Activated T-cell treated with anti-CD3 and anti-CD28 coated beads, Interleukin-2, amount 50 U/mL, for 48 hours (primary cell): ENCODE measurements around the gene RLN3.
A peak's percentile ranks its signal among the peaks of the same experiment; 100 is the strongest.
"Not testable (repeated sequence)": the region's sequence is repeated elsewhere in the genome, so short reads cannot be mapped to it uniquely, and the experiment has no call there.

Experiments used
- DNase-seq, 2 experiments: peaks; one replicate each; pipeline ENCODE4 v3.0.0-alpha.2; 2020

The RLN3 gene

DNA sequence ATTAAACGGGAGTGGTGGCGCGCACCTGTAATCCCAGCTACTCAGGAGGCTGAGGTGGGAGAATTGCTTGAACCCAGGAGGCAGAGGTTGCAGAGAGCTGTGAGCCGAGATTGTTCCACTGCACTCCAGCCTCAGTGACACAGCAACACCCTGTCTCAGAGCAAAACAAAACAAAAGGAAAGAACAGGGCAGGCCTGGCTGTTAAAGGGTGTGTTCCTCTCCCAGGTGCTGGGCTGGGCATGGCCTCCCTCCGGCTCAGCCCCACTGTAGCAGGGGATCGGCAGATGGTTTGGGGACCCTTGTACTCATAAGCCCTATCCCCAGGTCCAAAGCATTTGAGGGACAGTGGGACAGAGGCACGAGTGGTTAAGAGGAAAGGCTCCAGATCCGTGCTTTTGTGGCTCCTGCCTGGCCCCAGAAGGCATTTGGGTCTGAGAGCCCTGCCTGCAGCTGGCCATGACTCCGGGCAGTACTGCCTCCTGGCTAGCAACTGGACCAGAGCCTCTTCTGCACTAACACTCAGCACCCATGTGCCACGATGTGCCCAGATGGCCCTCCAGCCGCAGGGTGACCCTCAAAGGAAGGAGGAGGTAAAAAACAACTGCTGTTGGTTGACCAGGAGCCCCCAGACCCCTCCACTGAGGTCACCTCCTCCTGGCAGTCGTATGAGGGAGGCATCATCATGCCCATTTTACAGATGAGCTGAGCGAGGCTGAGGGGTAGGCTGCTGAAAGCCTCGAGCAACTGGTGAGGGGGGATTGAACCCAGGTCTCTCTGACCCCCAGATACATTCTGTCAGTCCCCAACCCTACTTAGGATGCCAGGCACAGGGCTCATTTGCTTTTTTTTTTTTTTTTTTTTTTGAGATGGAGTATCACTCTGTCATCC, 31.8 kb upstream of the RLN3 start:
- no peak for DNase-seq

DNA sequence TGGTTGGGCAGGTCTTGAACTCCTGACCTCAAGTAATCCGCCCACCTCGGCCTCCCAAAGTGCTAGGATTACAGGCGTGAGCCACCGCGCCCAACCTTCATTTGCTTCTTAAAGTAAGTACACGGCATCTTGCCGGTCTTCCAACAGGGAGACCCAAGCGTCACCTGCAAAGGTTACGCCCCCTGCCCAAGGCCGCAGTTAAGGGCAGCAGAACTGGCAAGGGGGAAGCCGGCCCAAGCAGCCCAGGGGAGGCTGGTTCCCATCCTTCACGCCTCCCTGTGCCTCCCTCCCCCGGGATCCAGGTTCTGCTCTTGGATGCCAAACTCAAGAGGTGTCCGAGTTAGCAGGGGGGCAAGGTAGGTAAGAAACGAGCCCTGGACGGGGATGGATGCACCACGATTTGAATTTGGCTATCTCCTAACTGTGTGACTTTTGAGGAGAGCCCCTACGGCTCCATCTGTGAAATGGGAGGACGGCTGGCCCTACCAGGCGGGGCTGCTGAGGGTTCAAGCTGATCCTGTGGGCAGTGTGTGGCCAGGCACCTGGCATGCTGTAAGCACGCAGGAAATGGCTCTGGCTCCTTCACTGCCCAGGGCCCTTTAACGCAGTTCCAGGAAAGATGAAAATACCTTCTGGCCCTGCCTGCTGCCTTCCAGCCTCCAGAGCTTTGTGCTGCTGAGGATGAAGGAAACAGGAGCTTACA, 30.9 kb upstream of the RLN3 start:
- DNase-seq = no peak

DNA sequence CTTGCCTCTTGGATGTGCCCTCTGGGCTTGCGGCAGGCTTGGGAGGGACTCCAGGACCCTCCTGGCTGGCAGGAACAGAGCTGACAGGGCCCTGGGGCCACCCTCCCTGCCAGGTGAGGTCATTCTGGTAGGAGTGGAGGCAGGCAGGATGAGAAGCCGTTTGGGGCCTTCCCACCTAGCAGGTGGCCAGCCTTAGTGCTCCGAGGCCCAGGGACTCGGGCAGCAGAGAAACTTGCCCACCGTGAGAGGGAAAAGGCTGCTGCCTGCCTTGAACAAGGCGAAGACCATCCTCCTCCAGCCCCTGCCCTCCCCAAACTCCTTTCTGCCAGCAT, 30.4 kb upstream of the RLN3 start:
- DNase-seq = no peak

DNA sequence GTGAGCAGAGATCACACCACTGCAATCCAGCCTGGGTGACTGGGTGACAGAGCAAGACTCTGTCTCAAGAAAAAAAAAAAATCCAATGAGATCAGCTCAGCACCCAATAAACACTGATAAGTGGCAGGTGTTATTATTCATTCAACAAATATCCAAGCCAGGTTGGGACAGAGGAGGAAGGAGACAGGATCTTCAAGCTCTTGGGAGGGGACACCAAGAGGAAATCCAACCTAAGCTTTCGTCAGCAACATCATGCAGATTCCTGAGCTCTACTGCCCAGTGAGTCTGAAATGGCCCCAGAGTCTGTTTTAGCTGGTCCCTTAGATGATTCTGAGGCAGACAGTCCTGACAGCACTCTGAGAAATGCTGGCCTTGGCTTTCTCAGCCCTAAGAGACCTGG, 29.5 kb upstream of the RLN3 start:
- DNase-seq = no peak

DNA sequence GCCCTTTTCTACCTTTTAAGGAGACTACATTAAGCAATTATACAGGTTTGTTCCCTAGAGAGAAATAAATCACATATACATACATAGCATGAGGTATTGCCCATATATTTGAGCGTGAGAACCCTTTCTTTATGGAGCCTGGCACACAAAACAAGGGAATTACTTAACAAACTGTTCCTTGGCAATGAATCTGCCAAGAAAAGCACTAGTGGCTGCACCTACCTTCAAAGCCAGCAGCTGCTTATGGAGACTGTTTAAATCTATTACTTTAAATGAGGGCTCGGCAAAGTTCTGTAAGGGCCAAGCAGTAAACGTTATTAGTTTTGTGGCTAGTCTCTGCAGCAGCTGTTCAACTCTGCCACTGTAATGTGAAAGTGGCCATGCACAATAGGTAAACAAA, 28.9 kb upstream of the RLN3 start:
- DNase-seq = no peak

DNA sequence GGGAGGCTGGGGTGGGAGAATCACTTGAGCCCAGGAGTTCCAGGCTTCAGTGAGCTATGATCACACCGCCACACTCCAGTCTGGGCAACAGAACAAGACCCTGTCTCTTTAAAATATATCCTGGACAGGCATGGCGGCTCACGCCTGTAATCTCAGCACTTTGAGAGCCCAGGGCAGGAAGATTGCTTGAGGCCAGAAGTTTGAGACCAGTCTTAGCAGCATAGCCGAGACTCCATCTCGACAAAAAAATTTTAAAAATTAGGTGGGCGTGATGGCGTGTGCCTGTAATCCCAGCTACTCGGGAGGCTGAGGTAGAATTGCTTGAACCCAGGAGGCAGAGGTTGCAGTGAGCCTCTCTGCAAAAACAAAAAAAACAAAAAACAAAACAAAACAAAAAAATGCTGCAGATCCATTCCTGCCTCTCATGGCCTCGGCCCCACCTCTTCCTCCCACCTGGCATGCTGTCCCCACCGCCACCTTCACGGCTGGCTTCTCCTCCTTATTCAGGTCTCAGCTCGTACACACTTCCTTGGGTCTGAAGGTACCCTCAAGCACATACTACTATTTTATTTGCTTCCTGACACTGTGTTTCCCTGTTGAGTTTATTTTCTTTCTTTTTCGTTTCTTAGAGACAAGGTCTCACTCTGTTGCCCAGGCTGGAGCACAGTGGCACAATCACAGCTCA, 27.1 kb upstream of the RLN3 start:
- DNase-seq = no peak

DNA sequence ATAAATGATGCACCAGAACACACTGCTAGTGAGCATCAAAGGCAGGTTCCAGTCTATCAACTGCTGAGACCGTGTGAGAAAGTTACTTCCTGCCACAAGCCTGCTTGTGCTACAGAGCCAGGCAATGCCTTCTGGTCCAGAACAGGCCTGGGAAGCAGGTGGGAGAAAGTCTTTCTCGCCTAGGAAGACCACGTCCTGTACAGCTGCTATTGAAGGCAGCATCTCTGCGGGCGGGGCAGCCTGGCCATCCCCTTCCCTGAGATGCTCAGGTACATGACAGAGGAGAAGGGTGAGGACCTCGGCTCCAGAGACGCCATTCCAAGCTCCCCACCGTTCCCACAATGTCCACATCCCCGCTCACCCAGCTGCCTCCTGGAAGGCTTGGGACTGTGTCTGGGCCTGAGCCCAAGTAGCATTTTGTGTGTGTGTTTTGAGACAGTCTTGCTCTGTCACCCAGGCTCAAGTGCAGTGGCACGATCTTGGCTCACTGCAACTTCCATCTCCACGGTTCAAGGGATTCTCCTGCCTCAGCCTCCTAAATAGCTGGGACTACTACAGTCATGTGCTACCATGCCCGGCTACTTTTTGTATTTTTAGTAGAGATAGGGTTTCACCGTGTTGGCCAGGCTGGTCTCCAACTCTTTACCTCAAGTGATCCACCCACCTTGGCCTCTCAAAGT, 25.2 kb upstream of the RLN3 start:
- peak; percentile 55 to 57 for DNase-seq

DNA sequence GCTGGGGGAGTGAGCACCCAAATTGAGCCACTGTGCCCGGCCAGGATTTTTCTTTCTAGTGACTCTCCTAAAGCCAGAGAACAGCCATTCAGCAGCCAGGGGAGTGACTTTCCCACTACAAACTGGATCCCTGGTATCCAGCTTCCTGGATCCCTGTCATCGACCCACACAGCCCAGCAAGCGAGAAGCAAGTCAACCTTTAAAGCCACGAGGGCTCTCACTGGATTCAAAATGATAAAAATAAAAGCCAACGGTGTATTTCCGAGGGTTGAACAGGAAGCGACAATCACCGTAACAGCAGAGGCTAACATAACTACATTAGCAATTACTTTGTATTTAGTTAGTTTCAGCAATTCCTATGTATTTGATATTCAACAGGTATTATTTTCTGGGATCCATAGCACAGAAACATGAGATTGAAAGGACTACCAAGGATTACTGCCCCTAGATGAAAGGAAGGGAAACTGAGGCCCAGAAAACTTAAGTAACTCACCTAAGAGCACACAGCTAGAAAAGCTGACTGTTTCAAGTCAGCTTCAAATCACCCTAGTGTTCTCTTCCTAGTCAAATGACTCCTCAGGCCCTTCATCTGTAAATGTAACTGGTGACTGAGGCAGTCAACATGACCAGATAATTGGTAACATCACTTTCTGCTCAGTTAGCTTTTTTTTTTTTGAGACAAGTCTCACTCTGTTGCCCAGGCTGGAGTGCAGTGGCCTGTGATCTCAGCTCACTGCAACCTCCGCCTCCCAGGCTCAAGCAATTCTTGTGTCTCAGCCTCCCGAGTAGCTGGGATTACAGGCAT, 24.5 kb upstream of the RLN3 start:
- DNase-seq = peak; percentile 46 to 47

DNA sequence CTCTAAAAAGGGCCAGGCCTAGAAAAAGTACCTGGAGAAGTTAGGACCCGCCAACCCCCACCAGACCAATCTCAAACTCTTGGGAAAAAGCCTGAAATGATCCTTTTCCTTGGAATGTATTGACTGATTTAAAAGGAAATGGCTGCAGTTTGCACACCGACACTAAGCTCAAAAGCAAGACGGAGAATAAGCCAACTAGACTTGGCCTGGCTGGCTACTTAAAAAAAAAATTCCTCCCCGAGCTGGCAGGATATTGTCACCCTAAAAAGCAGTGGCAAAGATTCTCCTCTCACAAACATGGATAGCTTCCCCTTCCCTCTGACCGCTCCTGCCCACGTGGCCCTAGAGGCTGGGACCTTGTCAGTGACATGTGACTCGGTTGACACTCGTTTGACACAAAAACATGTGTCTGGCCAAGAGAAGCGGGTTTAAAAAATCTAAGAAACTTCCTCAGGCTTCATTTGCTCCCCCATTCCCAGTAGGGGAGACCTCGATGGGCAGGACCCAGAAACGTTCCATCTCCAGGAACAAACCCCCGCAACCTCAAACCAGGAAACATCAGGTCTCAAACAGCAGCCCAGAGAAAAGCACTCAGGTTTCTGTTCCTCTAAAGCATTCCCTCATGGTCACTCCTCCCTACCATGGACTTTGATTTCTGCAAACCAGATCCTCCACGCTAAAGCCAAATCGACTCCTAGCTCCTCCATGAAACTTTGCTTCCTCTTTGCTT, 23.2 kb upstream of the RLN3 start:
- DNase-seq = peak in 1 of 2 experiments; percentile 41

DNA sequence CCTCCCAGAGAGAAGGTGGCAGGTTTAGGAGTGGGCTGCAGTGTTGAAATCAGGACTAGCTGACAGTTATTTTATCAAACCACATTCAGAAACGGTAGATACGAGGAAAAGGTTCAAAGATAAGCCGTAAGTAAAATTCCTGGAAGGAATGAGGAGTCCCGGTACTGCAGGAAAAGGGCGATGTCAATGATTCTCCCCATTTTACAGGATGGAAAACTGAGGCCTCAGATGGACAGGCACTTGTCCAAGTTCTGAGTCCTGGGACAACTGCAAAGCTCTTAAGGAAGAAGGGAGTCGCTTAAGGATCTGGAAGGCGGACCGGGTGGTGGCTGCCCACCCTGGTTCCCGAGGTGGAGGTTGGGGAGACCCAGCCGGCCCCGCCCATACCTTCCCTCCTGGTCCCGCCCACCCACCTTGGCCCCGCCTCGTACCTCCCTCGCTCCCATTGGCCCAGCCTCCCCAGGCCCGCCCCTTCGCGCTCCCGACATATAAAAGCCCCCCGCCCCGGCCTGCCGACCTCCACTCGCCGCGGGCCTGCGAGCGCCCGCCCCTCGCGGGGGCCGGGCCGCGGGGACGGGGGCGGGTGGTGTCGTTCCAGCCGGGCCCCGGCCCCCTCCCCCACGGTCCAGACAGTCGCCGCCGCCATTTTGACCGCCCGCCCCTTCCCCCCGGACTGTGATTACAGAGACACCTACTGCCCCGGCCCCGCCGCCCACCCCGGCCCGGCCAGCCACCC, 22.4 kb upstream of the RLN3 start:
- peak; percentile 94 for DNase-seq

DNA sequence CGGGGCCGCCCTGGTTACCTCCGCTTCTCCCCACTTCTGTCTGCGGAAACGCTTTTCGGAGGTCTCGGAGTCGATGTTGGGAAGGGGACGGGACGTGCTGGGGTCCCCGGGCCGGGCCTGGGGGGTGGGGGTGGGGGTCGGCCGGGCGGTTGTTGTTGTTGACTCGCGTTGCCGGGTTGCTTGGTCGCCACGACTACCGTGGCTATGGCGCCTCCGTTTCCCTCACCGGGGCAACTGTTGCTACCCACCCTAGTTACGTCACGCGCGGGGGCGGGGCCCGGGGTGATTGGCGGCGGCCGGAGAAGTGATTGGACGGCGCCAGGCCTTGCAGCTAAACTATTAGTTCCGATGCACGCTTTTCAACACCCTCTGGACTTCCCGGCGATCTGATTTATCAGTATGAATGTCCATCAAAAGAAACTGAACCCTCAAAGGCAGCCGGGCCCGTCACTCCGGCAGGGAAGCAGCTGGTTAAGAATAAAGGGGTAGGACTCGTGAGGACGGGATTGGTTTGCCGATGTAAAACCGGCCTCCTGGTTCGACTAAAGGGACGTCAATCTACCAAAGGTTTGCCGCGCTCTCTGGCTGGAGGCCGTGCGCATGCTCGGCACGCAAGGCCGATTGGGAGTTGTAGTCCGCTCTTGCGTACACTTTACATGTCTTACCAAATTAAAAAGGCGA, 21.7 kb upstream of the RLN3 start, which contains the start of gene RFX1:
TSS of gene RFX1 (minus strand) at position 236 of the 681 bp plus-strand sequence. CDS start 12,477 bp downstream, outside the sequence.
- peak; percentile 100 for DNase-seq

DNA sequence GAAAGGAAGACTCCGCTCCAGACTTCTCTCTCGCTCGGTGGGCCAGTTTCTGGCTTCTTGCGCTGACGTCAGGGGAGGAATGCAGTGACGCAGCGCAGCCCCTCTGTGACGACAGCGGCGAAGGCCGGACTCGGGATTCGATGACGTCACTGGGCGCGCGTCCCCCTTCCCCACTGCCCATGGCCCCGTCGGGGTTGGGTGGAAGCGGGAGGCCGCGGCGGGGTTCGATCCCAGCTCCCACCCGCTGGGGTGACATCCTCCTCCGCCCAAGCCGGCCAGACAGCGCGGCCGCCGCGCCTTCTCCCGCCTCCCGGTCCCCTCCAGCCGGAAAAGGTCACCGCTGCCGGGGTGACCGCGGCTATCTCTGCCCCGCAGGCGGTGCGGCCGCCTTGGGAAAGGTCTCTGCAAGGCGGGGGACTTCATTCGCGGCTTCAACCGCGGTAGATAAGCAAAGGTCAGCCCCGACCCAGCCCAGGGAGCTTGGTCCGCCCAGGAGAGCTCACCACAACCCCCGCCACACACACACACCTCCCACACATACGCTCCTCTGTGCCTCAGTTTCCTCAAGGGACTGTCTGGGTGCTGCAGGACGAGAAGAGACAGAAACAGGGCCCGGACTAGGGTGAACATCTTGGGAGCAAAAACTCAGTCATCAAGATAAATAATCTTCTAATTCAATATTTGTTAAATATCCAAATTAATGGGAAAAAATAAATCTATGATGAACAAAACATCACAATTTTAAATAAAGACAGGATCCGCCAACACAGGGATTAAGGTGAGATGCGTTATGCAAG, 21.0 kb upstream of the RLN3 start:
- DNase-seq = no peak

DNA sequence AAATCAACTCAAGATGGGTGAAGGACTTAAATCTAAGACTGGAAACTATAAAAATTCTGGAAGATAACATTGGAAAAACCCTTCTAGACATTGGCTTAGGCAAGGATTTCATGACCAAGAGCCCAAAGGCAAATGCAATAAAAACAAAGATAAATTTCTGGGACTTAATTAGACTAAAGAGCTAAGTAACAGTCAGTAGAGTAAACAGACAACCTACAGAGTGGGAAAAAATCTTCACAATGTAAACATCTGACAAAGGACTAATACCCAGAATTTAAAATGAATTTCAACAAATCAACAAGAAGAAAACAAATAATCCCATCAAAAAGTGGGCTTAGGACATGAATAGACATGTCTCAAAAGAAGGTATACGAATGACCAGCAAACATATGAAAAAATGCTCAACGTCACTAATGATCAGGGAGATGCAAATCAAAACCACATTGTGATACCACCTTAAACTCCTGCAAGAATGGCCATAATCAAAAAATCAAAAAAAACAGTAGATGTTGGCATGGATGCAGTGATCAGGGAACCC, 15.5 kb upstream of the RLN3 start:
- no peak for DNase-seq

DNA sequence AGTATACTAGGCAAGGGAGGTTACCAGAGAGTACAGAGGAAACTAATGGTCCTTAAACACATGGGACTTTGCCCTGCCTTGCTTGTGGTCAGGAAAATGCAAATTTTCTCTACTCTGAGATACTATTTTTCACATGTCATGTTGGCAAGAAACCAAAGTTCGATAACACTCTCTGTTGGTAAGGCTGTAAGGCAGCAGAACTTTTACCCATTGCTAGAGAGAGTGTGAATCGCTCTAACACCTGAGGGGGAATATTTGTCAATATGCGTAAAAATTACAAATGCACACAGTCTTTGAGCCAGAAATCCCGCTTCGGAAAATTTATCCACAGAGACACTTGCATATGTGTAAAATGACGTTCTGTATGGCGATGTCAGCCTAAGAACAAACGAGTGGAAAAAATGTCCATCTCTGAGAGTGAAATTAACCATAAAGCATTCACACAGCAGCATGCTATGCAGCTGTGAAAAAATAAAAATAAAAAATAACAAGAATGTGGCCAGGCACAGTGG, 12.4 kb upstream of the RLN3 start:
- DNase-seq = no peak

DNA sequence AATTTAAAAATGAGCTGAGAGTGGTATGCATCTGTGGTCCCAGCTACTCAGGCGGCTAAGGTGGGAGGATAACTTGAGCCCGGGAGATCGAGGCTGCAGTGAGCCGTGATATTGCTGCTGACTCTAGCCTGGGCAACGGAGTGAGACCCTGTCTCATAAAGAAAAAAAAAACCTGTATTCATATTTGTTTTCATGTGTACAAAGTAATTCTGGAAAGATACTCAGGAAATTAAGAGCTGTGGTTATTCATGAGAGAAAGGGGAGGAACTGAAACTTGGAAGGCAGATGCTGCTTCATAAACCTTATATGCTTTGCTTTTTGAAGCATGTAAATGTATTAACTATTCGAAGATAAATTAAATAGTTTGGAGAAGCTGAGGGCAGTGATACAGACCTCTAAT, 8.8 kb upstream of the RLN3 start:
- DNase-seq = no peak

DNA sequence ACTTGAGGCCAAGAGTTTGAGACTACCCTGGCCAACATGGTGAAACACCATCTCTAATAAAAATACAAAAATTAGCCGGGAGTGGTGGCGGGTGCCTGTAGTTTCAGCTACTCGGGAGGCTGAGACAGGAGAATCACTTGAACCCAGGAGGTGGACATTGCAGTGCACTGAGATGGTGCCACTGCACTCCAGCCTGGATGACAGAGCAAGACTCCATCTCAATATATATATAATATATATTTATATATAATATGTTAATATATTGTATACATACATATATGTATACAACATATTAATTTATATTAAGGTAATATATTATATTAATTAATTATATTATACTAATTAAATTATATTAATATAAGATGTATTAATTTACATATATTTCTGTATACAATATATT, 8.2 kb upstream of the RLN3 start:
- DNase-seq = not testable (repeated sequence)

DNA sequence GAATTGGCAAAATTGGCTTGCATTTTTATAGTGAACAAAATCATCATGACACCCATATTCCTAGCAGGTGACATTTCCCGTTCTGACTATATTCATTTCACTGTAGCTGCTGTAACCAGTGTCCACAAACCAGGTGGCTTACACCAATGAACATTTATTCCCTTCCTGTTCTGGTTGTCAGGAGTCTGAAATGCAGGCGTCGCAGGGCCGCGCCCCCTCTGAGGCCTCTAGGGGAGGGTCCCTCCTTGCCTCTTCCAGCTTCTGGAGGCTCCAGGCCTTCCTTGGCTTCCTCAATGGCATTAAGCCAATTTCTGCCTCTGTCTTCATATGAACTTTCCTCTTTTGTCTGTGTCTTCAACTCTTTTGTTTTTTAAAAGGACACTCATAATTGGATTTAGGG, 6.5 kb upstream of the RLN3 start:
- DNase-seq = no peak

DNA sequence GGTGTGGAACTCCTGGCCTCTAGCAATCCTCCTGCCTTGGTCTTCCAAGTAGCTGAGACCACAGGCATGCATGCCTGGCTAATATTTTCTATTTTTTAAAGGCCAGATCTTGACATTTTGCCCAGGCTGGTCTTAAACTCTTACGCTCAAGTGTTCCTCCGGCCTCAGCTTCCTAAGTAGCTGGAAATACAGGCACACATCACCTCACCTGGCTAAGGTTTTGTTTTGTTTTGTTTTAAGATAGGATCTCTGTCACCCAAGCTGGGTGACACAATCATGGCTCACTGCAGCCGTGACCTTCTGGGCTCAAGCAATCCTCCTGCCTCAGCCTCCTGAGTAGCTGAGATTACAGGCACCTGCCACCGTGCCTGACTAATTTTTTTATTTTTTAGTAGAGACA, 5.5 kb upstream of the RLN3 start:
- no peak for DNase-seq
